Measurements from ENCODE around the gene SPINK4.
A peak's percentile ranks its signal among the peaks of the same experiment; 100 is the strongest.

The SPINK4 gene

GRCh38 chr9:33221568-33221884 is 18.4 kb upstream of the SPINK4 start:
- in situ Hi-C loops (cut with MboI; ENCODE audit: low pct_unique_long_range_greater_than_20kb, low sequenced_read_pairs, unreplicated experiment): loop anchor here (5.0 to 10.0 kb wide), 2 partner anchors 57 to 139 kb away; partner anchors contain the start of gene B4GALT1
- no peak for DNase-seq (ENCODE audit: low spot score)
- no peak for TF ChIP-seq CTCF (IDR thresholded peaks at IDR 0.05; ENCODE audit: extremely low read depth, insufficient read depth, missing control alignments)

- in situ Hi-C loops (cut with MboI; ENCODE audit: low pct_unique_long_range_greater_than_20kb, low sequenced_read_pairs, unreplicated experiment): loop anchor here (5.0 to 10.0 kb wide), 2 partner anchors 57 to 140 kb away; partner anchors contain the start of gene B4GALT1
- no peak for TF ChIP-seq CTCF (IDR thresholded peaks at IDR 0.05; ENCODE audit: extremely low read depth, insufficient read depth, missing control alignments)
- DNase-seq (ENCODE audit: low spot score): no peak
These were observed 17.9 kb upstream of the SPINK4 start for GRCh38 chr9:33222031-33222430.

GRCh38 chr9:33223696-33224095 is 16.3 kb upstream of the SPINK4 start:
- in situ Hi-C loops (cut with MboI; ENCODE audit: low pct_unique_long_range_greater_than_20kb, low sequenced_read_pairs, unreplicated experiment): loop anchor here (5.0 to 10.0 kb wide), 2 partner anchors 59 to 141 kb away; partner anchors contain the start of gene B4GALT1
- no peak for DNase-seq (ENCODE audit: low spot score)
- peak; percentile 47 for TF ChIP-seq CTCF (IDR thresholded peaks at IDR 0.05; ENCODE audit: extremely low read depth, insufficient read depth, missing control alignments)

GRCh38 chr9:33225319-33226147 is 14.4 kb upstream of the SPINK4 start:
- DNase-seq (ENCODE audit: low spot score): no peak
- in situ Hi-C loops (cut with MboI; ENCODE audit: low pct_unique_long_range_greater_than_20kb, low sequenced_read_pairs, unreplicated experiment): loop anchor here (10.0 kb wide), 1 partner anchor 61 kb away; the partner anchor contains the start of gene B4GALT1
- peak; percentile 57 for TF ChIP-seq CTCF (IDR thresholded peaks at IDR 0.05; ENCODE audit: extremely low read depth, insufficient read depth, missing control alignments)

GRCh38 chr9:33227008-33227398 is 13.0 kb upstream of the SPINK4 start:
- in situ Hi-C loops (cut with MboI; ENCODE audit: low pct_unique_long_range_greater_than_20kb, low sequenced_read_pairs, unreplicated experiment): loop anchor here (10.0 kb wide), 1 partner anchor 62 kb away; the partner anchor contains the start of gene B4GALT1
- no peak for TF ChIP-seq CTCF (IDR thresholded peaks at IDR 0.05; ENCODE audit: extremely low read depth, insufficient read depth, missing control alignments)
- no peak for DNase-seq (ENCODE audit: low spot score)

GRCh38 chr9:33227741-33228140 is 12.2 kb upstream of the SPINK4 start:
- TF ChIP-seq CTCF (IDR thresholded peaks at IDR 0.05; ENCODE audit: extremely low read depth, insufficient read depth, missing control alignments): no peak
- in situ Hi-C loops (cut with MboI; ENCODE audit: low pct_unique_long_range_greater_than_20kb, low sequenced_read_pairs, unreplicated experiment): loop anchor here (10.0 kb wide), 1 partner anchor 63 kb away; the partner anchor contains the start of gene B4GALT1
- DNase-seq (ENCODE audit: low spot score): no peak

All from GM13977 (cell line).